Motor neuron (in vitro differentiated cells): ENCODE data around the gene MRPL43. TPM values are rescaled to one million over a fixed set of nuclear protein-coding genes. Genes with fewer than 3 reads are reported as not detected.
"Not testable (repeated sequence)": the region's sequence is repeated elsewhere in the genome, so short reads cannot be mapped to it uniquely, and the experiment has no call there.

Experiments
- ATAC-seq, 8 experiments: fragments of 200-7000 bp; cut with Tn5 transposase; replicated peaks in 6 of 8; 2 replicates each; pipeline ENCODE4 v1.8.0; 2021; ENCODE audit warnings: mild to moderate bottlenecking in 8 of 8, moderate library complexity in 8 of 8
- H3K27ac ChIP-seq, 2 donors: fragments of 250-450 bp; sonication (Bioruptor Pico); 2 replicates each; pipeline ENCODE4 v1.9.0; 2021; ENCODE audit warnings: antibody characterized with exemption in 2 of 2, mild to moderate bottlenecking in 2 of 2, moderate library complexity in 1 of 2
- H3K4me1 ChIP-seq, 2 donors: fragments of 250-450 bp; sonication (Bioruptor Pico); replicated peaks in 1 of 2; 2 replicates each; pipeline ENCODE4 v1.6.1; 2021; ENCODE audit warnings: antibody characterized with exemption in 2 of 2, mild to moderate bottlenecking in 2 of 2, moderate library complexity in 1 of 2
- H3K4me3 ChIP-seq, 5 donors: fragments of 250-450 bp; sonication (Bioruptor Pico); 2 replicates each; pipeline ENCODE4 v1.9.0; 2021; ENCODE audit warnings: antibody characterized with exemption in 5 of 5, mild to moderate bottlenecking in 5 of 5, moderate library complexity in 4 of 5
- WGBS, 10 experiments: fragments of 450-650 bp; shearing (Covaris generic); methylation state at CpG; one replicate each; pipeline ENCODE4 v1.0.0; 2022; 5-methylcytosine and 5-hydroxymethylcytosine counted together
- in situ Hi-C, 9 experiments: fragments of 400-800 bp; cut with MboI; loops; one replicate each; pipeline ENCODE4 v1.15.0; 2021; ENCODE audit warnings: low sequenced_read_pairs in 9 of 9, low pct_unique_long_range_greater_than_20kb in 2 of 9; ENCODE audit not compliant: unreplicated experiment in 9 of 9
- total RNA-seq, 8 experiments: library from RNA; unstranded; fragments of 300-600 nt; gene quantifications; 2 replicates each; pipeline versions ENCODE4 v1.2.3 to v1.2.4, GENCODE V29; 2022

Gene MRPL43
- 100 to 1,000 TPM in 1 of 8 experiments, 10 to 100 TPM in 7; 57.8 to 101 (median 71.6) TPM for total RNA-seq

DNA sequence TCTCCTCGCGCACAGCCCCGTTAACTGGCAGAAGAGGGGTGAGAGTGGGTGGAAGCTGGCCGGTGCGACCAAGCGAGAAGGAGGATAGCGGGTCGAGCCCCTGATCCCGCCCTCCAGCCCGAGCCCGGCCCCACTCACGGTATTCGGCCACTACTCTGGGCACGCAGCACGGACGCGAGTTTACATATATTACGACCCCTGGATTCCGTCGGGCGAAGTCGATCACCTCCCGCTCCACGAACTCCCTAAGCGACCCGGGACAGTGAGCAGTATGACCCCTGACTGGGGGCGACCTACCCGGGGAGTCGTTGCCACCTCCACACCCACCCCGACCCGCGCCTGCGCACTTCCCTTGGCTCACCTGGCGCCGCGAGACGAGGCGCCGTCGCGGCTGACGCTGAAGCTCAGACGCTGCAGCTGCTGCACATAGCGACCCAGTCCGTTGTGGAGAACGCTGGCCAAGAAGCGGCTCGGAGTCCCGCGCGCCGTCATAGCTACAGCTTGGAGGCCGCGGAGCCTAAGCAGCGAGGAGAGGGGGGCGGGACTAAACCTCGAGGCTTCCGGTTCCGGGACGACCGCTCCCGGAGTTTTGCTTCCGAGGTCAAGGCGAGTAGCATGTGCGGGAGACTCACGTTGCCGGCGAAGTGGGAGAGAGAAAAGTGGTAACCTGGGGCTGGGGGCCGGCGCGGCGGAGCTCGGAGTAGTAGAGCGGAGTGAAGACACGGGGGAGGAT, at the start of gene MRPL43, which contains the start of gene TWNK:
TSS of gene MRPL43 (minus strand) at position 546 of the 733 bp plus-strand sequence. CDS start at position 492, 54 bp downstream.
TSS of gene TWNK (plus strand) at position 592 of the 733 bp plus-strand sequence. CDS start 668 bp downstream, outside the sequence.
- 0 to 2% (median 0%) methylated on average over 1 to 34 of the region's 75 CpGs; no CpG with 5 or more reads in 3 of the 10 experiments for WGBS, 10 experiments
- peak; percentile 91 to 98 (median 95) for ATAC-seq
- in situ Hi-C loops = no loop called here

DNA sequence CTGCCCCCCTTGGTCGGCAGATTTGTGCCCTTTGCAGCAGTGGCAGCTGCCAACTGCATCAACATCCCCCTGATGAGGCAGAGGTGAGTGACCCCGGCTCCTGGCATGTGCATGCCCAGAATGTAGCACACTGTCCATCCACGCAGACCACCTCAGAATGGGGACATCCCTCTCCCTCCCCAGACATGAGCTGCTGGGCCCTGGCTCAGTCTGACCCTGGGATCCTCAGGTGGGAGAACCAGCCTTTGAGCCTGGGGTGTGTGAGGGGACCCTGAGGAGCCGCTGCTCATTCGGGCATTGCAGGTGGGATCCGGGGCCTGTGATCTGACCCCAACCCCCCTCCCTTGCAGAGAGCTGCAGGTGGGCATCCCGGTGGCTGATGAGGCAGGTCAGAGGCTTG, 49.4 kb upstream of the MRPL43 start:
- no peak overlapping the region for H3K4me3 ChIP-seq
- no peak overlapping the region for H3K27ac ChIP-seq
- WGBS, 10 experiments = 17 to 80% (median 63%) methylated on average over 1 to 2 of the region's 7 CpGs; no CpG with 5 or more reads in 6 of the 10 experiments
- in situ Hi-C loops = no loop called here
- no peak for ATAC-seq
- H3K4me1 ChIP-seq = peaks cover 0 to 7% of the 10 kb centered on the region in 2 donors

More for the DNA sequence above, at the start of gene MRPL43, which contains the start of gene TWNK:
- peaks cover 11 to 13% of the 10 kb centered on the region in 2 donors for H3K4me1 ChIP-seq
- peak within 1 kb of the TSS; percentile 73 to 99 (median 87) for H3K4me3 ChIP-seq
- peak within 1 kb of the TSS; percentile 95 to 96 for H3K27ac ChIP-seq

DNA sequence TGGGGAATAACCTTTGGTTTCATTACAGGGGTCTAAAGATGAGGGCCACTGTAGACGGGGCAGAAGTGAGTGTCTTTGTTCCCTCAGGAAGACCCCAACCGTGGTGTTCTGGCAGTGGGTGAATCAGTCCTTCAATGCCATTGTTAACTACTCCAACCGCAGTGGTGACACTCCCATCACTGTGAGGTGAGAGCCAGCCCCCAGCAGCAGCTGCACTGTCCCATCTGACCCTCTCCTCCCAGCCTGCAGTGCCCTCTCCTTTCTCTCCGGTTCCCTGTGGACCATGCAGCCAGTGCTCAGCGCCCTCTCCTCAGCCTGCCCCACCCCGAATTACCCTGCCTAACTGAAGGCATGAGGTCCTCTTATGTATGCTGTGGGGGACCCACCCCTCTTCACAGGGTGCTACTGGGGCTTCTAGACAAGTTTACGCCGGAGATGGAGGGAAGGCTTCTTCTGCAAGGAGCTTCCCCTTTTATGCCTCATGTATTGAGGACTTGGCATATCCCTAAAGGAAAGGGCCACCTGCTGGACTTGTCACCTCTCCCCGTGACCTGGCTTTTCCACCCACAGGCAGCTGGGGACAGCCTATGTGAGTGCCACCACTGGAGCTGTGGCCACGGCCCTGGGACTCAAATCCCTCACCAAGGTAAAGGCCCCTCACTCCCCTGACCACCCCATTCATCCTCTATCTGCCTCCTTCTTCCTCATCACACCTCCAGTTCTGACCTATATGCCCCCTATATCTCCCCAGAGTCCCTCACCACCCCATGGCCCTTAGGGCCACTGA, 48.8 kb upstream of the MRPL43 start:
- ATAC-seq = no peak
- Histone ChIP-seq H3K27ac (no peak overlapping the region), H3K4me1 (peaks cover 0 to 7% of the 10 kb centered on the region in 2 donors), H3K4me3 (no peak overlapping the region)
- in situ Hi-C loops = no loop called here
- 20 to 100% (median 52%) methylated on average over 1 to 8 of the region's 10 CpGs; no CpG with 5 or more reads in 1 of the 10 experiments for WGBS, 10 experiments

DNA sequence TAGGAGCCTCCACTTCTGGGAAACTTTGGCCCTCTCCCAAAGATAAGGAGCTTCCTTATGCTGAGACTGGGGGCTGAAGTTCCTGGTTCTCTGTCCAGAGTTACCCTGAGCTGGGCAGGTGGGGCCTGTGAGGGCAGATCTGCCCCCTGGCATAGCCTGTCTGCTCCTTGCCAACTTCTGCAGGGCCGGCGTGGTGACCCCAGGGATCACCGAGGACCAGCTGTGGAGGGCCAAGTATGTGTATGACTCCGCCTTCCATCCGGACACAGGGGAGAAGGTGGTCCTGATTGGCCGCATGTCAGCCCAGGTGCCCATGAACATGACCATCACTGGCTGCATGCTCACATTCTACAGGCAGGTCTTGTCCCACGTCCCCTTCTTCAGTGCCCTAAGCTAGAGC, 48.0 kb upstream of the MRPL43 start:
- WGBS, 10 experiments = 20 to 100% (median 81%) methylated on average over 1 to 6 of the region's 7 CpGs; no CpG with 5 or more reads in 4 of the 10 experiments
- no peak for ATAC-seq
- H3K4me1 ChIP-seq = peaks cover 6 to 7% of the 10 kb centered on the region in 2 donors
- no peak overlapping the region for H3K4me3 ChIP-seq
- no peak overlapping the region for H3K27ac ChIP-seq
- in situ Hi-C loops = no loop called here

DNA sequence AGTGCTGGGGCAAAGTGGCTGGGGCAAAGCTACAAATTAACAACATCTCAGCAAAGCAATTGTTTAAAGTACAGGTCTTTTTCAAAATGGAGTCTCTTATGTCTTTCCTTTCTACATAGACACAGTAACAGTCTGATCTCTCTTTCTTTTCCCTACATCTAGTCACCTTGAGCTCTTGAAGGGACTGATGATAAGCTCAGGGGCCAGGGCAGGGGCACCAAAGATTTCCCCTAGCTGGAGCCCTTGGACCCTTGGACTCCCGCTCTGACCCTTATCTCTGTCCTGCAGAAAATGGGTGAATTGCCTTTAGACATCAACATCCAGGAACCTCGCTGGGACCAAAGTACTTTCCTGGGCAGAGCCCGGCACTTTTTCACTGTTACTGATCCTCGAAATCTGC, 47.1 kb upstream of the MRPL43 start:
- ATAC-seq, H3K27ac ChIP-seq, in situ Hi-C loops, H3K4me3 ChIP-seq: not testable (repeated sequence)
- H3K4me1 ChIP-seq = peaks cover 10 to 14% of the 10 kb centered on the region in 2 donors
- WGBS, 10 experiments = 67 to 83% (median 75%) methylated on average over 2 to 4 of the region's 4 CpGs; no CpG with 5 or more reads in 6 of the 10 experiments

DNA sequence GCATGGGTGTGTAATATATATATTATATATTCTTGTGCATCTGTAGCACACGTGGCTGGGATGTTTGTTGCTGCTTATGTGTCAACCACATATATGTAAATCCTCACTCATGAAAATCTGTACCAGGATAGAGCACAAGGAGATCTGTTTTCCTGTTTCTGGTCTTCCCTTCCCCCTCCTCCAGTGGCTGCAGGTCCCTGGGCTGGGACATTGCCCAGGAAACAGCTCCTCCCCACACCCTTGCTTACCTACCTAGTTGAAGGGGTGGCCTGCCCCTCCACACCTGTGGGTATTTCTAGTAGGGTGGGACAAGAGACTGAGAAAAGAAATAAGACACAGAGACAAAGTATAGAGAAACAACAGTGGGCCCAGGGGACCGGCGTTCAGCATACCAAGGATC, 46.0 kb upstream of the MRPL43 start:
- no peak for ATAC-seq
- peaks cover 18 to 22% of the 10 kb centered on the region in 2 donors for H3K4me1 ChIP-seq
- WGBS, 10 experiments = 0 to 40% (median 29%) methylated on average over 1 of the region's 3 CpGs; no CpG with 5 or more reads in 6 of the 10 experiments
- H3K4me3 ChIP-seq = peak overlapping the region in 4 of 5 donors; percentile 53 to 75 (median 63)
- in situ Hi-C loops = no loop called here
- H3K27ac ChIP-seq = no peak overlapping the region

DNA sequence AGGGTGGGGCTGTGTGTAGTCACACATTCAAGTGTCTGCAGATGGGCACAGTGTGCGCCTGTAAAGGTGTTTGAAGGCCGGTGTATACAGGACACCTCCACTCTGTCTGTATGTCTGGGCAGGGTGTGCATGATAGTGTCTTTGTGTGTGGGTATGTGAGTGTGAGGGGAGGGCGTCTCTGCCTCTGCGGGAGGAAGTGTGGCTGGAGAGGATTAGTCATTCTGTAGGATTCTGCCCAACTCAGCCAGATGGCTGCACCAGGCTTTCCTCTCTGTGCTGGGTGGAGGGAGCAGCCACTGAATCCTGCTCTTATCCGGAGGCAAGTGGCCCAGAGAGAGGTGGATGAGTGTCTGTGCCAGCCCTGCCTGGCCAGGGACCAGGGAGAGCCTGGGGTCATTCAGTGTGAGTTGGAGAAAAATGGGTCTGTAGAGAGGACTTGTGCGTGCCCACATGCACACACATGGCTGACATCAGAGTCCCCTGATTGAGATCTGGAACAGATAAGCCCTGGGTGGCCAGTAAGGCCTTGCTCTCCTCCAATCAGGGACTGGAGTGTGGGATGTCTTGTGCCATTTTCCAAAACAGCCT, 45.4 kb upstream of the MRPL43 start:
- peak overlapping the region; percentile 51 to 75 (median 59) for H3K4me3 ChIP-seq
- WGBS, 10 experiments = 20 to 83% (median 75%) methylated on average over 1 to 2 of the region's 6 CpGs; no CpG with 5 or more reads in 6 of the 10 experiments
- in situ Hi-C loops = no loop called here
- H3K4me1 ChIP-seq = peaks cover 18 to 22% of the 10 kb centered on the region in 2 donors
- peak overlapping the region; percentile 3 to 87 for H3K27ac ChIP-seq
- ATAC-seq = peak; percentile 38 to 69 (median 51)

DNA sequence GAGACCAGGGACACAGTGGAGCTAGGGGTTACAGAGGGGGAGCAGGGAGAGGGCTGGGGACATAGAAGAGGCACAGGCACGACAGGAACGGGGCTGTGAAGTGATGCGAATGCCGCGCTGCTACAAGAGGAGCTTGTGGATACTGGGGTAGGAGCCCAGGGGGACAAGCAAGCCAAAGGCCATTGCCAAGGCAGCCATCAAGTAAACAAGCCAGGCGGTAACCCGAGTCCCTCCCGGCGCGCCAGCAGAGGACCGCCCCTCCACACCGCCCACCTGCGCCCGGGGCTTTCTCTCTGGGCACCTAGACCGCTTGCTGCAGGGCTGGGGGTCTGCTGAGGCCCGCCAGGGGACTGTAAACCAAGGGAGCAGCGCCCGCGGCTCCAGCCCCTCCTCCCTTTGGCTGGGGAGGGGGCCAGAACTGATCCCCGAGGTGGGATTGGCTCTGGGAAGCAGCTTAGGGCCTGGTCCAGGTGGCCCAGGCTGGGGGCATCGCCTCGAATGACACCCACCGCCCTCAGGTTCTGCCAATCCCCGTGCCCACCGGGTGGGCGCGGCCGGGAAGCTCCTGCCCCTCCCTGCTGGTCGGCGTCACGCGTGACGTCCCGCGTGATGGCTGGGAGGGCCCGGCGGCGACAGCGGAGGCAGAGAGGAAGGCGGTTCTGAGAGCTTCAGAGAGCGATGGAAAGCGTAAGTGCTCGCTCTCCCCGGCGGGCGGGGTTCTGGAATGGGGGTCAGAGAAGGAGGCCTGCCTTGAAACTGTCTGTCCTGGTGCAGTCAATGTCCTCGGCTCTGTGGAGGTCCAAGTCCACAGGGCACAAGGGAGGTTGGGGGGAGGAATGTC, 44.7 kb upstream of the MRPL43 start:
- H3K27ac ChIP-seq = peak overlapping the region; percentile 3 to 87
- 0 to 3% methylated on average over 6 to 9 of the region's 47 CpGs; no CpG with 5 or more reads in 8 of the 10 experiments for WGBS, 10 experiments
- peak; percentile 53 to 63 (median 56) for ATAC-seq
- H3K4me1 ChIP-seq = peaks cover 18 to 22% of the 10 kb centered on the region in 2 donors
- H3K4me3 ChIP-seq = peak overlapping the region; percentile 51 to 75 (median 59)
- in situ Hi-C loops = no loop called here

DNA sequence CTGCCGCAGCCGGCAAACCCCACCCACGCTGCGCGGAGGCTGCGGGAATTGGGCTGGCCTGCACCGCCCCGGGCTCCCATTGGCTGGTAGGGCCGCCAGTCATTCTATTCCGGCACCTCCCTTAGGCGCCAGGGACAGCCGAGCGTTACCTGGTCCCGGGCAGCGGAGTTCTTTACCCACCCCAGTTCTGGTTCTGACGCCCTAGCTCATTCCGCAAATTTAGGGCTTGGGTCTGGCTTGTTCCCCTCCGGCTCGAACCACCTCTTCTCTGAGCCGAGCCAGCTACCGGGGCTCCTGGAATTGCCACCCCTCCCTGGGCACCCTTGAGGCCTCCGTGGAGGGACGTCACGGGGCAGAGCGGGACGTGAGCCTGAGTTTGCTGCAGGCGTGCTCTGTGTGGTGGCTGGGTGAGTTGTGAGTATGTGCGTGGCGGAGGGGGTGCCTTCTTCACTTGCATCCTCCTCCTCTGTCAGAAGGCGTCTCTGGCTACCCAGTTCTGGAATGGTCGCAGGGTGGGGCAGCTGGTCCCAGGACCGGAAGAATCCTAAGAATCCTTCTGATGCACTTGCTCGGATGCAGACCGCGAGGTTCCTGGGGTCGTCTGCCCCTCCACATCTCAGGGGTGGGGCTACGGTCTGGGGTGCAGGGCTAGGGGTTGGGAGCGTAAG, 44.0 kb upstream of the MRPL43 start, which contains the start of the genes PDZD7 and SFXN3:
TSS of gene PDZD7 (minus strand) at position 2 of the 668 bp plus-strand sequence. CDS start 910 bp downstream, outside the sequence.
TSS of gene SFXN3 (plus strand) at position 107 of the 668 bp plus-strand sequence. CDS start 3,461 bp downstream, outside the sequence.
- ATAC-seq = peak; percentile 58 to 87 (median 81)
- peak within 1 kb of the TSS; percentile 51 to 75 (median 59) for H3K4me3 ChIP-seq
- WGBS, 10 experiments = 0 to 2% (median 1%) methylated on average over 1 to 12 of the region's 38 CpGs; no CpG with 5 or more reads in 6 of the 10 experiments
- in situ Hi-C loops = no loop called here
- H3K4me1 ChIP-seq = peaks cover 18 to 22% of the 10 kb centered on the region in 2 donors
- peak within 1 kb of the TSS; percentile 3 to 87 for H3K27ac ChIP-seq

DNA sequence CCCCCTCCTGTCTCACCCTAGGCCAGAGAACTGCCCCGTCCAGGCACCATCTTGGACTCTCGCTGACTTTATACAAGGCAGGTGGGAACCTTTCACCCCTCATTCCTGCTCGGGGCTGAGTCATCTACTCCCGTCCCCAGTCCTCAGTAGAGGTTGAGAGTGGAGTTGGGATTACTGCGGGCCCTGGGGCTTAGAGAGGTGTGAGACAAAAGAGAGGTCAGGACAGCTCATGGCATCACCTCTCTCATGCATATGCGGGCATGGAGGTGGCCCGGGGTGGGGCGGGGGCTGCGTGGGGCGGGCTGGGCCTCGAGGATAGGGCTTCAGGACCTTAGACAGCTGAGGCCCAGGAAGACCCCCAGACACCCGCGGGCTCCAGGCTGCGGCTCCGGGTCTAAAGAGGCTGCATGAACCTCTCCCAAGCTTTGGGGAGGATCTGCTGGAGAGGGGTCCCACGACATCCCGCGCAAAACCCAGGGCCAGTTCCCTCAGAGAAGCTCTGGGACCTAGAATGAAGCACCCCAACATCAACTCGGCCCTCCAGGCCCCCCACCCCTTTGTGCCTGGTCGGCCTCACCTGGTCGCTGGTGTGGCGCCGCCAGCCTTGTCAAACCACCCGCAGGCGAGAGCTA, 43.3 kb upstream of the MRPL43 start:
- Histone ChIP-seq H3K27ac (no peak overlapping the region), H3K4me3 (peak overlapping the region; percentile 51 to 75 (median 59)), H3K4me1 (peaks cover 18 to 22% of the 10 kb centered on the region in 2 donors)
- in situ Hi-C loops = no loop called here
- 5 to 90% methylated on average over 2 to 4 of the region's 25 CpGs; no CpG with 5 or more reads in 8 of the 10 experiments for WGBS, 10 experiments
- ATAC-seq = peak in 5 of 8 experiments; percentile 1 to 5 (median 3)
